Forelimb muscle (tissue), 1 donor: Measurements from ENCODE around the gene USP37. TPM values are rescaled to one million over a fixed set of nuclear protein-coding genes. Genes with fewer than 3 reads are reported as not detected.
"Not testable (repeated sequence)": the region's sequence is repeated elsewhere in the genome, so short reads cannot be mapped to it uniquely, and the experiment has no call there.

Experiments used
- DNase-seq: peaks from one replicate; pipeline ENCODE4 v3.0.0-alpha.2; 2013; ENCODE audit warnings: low read depth
- polyA plus RNA-seq: library from polyadenylated mRNA; unstranded; fragments of 120-200 nt; gene quantifications from one replicate; pipeline ENCODE4 v1.2.1, GENCODE V29; 2013; ENCODE audit not compliant: insufficient read length

USP37 gene
- polyA plus RNA-seq, 1 donor: 10.5 TPM

DNA sequence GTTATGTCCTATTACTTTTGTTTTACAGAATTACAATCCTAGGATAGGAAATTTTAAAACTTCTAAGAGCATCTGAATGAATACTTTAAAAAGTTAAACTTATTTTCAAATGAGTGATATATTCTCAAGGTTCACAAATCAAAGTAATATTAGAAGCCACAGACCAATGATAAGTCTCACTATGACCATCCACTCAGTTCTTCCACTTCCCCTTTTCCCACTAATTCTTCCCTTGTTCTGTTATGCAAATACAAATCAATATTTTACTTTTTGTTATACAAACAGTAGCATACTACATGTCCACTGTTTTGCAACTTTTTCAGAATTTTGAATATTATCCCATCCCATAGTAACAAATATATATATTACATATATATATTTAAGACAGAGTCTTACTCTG, 20.2 kb downstream of the USP37 start:
- no peak for DNase-seq

DNA sequence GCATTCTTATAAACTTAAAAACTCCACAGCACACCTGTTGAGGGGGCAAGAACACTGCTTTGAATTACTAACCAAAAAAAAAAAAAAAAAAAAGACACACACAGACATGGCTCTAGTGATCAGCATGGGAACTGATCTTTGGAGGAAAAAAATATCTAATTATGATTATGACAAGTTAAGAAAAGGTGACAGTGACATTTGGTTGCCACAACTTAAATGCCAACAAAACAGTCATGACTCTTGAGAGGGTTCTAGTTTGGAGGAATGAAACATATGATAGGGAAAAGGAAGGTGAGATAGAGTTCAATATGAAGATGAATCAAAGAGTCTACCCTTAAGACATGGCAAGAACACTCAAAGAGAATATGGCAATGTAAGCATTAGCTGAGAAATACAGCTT, 20.6 kb downstream of the USP37 start:
- DNase-seq: no peak

DNA sequence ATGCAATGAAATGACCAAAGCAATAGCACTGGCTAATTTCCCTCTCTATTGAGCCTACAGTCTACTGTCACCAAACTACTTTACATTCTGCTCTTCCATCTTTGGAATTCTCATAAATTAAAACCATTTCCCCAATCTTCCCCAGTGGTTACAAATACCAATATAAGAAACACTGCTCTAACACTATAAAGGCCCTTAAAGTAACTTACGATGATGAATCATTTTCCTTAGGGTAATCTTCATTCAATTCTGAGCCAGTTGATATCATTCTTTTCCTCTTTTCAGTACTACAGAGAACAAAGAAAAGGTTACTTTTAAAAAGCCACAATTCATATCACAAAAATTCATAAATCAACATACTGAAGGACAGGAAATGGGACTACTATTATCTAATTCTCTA, 22.1 kb downstream of the USP37 start:
- DNase-seq: no peak

DNA sequence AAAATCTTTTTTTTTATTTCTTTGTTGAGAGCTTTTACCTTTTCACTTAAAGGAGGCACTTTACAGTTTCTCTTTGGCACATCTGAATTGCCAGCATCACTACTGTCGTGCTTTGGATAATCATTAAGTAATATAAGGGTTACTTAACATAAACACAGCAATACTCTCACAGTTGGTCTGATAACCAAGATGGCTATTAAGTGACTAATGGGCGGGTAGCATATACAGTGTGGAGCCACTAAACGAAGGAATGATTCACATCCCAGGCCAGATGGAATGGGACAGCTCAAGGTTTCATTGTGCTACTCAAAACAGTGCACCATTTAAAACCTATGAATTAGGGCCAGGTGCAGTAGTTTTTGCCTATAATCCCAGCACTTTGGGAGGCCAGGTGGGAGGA, 28.1 kb downstream of the USP37 start:
- DNase-seq: no peak

DNA sequence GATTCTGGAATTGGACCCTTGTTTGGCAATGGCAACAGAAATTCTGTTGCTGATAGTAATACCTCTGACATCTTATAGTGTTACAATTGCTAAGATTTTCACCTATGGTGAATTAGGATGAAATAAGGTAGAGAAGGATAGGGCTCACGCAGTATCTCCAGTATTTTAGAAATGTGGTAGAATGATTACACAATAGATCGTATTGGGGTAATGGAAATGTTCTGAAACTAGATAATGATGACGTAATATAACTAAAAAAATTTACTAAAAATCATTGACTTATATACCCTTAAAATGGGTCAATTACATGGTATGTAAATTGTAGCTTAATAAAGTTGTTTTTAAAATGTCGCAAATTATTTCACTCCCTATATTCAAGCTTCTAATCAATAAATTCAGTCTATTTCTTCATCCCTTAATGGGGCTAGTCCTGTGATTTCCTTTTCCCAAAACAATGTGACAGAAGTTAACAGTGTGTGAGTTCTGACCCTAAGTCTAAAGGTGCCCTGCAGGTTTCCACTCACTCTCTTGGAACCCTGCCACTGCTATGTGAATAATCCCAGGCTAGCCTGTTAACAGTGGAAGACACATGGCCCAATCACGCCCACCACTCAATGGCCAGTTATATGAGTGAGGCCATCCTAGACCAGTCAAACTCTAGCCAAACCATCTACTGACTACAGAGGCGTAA, 31.2 kb downstream of the USP37 start:
- DNase-seq: no peak

DNA sequence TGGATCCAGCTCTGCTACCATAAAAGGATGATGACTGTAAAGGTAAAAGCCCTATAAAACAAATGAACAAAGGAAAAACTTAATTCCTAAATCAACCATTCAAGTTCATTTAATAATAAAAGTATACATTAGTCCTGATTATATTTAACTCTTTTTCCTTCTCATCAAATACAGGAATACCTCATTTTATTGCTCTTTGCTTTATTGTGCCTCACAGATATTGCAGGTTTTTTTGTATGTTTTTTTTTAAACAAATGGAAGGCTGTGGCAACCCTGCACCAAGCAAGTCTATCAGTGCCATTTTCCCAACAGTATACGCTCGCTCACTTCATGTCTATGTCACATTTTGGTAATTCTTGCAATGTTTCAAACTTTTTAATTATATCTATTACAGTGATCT, 38.2 kb downstream of the USP37 start:
- DNase-seq: no peak

DNA sequence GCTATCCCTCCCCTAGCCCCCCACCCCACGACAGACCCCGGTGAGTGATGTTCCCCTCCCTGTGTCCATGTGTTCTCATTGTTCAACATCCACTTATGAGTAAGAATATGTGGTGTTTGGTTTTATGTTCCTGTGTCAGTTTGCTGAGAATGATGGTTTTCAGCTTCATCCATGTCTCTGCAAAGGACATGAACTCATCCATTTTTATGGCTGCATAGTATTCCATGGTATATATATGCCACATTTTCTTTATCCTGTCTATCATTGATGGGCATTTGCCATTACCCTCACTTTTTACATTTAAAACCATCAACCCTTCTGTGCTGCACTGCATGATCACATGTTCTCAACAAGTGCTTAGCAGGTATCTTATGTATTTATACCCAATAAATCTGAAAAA, 39.7 kb downstream of the USP37 start:
- DNase-seq: not testable (repeated sequence)

DNA sequence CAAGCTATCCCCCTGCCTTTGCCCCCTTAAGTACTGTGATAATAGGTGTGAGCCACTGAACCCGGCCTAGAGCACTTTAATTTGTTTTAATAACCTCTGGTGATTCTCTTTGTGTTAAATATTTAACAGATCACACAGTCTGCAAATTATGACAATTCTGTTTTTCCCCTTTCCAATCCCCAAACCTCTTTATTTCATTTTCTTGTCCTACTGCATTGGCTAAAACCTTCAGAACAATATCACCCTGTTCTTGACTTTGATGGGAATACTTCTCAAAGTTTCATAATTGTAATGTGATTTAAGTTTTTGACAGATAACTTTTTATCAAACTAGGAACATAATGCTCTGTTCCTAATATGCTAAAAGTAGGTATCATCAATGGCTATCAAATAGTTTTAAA, 44.5 kb downstream of the USP37 start:
- DNase-seq: no peak

DNA sequence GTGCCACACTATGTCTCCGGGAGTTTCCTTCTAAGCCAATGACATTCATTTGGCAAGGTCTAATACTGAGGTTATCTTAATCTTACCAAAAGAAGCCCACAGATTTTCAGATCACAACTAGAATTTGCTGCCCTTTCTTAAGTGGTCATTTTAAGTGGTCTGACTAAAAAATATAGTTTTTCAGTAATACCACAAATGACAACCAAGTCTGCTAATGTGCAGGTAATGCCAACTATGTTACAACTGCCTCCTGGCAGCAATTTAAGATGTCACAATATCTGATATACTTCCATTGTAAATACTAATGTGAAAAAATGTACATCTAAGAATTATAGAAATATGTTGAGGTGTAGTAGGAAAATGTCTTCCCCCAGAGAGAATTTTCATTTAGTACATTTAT, 49.3 kb downstream of the USP37 start:
- DNase-seq: no peak

DNA sequence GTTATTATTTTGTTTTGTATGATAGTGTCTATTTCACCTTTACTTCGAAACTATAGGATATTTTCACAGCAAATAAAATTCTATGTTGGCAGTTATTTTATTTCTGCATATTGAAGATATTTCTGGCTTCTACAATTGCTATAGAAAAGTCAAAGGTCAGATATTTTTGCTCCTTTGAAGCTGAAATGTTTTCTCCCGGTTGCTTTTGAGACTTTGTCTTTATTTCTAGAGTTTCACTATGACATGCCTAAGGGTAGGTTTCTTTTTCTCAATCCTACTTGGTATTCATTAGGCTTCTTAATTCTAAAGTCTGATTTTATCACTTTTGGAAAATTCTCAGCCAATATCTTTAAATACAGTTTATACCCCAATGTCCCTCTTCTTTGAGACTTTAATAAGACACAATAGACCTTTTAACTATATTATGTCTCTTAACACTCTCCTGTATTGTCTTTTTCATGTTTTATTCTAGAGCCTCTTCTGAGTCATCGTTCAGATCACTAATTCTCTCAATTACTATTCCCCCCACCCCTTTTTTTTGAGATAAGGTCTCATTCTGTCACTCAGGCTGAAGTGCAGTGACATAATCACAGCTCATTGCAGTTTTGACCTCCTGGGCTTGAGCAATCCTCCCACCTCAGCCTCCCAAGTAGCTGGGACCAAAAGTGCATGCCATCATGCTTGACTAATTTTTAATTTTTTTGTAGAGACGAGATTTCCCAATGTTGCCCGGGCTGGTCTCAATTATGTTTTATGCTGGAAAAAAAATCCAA, 50.5 kb downstream of the USP37 start:
- no peak for DNase-seq

DNA sequence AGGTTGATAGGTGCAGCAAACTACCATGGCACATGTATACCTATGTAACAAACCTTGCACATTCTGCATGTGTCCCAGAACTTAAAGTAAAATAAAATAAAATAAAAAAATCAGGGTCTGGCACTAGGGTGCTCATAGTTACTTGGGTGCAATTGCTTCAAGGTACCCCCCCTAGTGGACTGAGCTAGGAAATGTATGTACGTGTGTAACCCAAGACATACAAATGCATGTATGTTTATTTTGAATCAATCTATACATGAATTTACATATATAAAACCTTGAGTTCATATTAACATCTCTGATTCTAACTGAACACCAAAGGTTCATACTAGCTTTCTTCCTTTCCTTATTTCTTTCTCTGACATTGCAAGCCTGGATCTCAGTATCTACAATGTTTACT, 51.5 kb downstream of the USP37 start:
- DNase-seq: no peak

DNA sequence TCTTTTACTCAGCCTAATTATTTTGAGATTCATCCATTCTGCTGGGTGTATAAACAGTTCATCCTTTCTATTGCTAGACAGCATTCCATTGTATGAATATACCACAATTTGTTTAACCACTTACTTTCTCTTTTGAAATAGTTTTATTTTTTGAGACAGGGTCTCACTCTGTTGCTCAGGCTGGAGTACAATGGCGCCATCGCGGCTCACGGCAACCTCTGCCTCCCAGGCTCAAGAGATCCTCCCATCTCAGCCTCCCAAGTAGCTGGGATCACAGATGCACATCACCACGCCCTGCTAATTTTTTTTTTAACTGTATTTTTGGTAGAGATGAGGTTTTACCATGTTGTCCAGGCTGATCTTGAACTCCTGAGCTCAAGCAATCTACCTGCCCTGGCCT, 54.5 kb downstream of the USP37 start:
- DNase-seq: no peak

DNA sequence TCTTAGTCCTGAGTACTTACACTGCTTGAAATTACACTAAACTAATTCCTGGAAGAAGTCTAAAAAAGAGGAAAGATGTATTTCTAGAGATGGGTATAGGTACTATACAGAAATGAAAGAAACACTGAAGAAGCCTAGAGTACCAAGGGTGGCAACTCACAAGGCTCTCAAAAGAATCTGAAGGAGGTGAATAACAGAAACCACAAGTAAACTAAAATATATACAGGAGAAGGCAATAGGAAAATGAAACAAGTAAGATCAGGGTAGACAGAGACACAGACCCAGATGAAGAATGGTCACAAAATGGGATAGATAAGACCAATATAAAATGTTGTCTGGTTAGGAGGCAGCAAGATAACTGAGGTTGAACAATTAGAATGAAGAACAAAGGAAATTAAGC, 59.9 kb downstream of the USP37 start:
- no peak for DNase-seq

DNA sequence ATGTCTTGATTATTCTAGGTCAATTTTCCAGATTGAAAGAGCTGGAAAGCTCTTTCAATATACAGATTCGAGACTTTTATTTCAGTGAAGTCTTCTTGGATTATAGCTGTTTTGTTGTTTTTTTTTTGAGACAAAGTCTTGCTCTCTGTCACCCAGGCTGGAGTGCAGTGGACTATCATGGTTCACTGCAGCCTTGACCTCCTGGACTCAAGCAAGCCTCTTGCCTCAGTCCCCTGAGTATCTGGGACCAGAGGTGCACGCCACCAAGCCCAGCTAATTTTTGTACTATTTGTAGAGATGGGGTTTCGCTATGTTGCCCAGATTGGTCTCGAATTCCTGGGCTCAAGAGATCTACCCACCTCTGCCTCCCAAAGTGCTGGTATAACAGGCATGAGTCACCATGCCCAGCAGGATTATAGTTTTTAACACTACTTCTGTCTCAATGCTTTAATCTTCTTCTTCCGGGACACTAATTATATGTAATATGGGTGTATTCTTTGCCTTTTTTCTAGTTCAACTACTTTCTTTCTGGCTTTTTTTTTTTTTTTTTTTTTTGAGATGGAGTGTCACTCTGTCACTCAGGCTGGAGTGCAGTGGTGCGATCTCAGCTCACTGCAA, 62.3 kb downstream of the USP37 start:
- no peak for DNase-seq

DNA sequence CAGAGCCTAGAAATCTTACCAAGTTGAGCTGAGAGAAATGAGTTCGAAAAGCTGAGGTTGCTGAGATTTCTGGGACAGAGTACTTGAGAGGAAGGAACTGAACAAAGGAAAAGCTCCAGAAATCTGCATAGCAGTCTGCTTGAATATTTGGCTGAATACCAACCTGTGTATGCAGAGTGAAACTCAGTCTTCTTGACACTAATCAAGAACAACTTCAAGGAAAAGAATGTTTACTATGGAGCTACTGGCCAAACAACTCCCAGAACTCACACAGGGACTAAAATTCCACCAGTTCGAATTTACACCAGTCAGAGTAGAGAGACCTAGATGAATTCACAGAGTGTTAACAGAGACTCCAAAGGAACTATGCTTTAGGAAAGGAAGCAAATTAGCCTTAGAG, 66.5 kb downstream of the USP37 start:
- peak; percentile 8 for DNase-seq

DNA sequence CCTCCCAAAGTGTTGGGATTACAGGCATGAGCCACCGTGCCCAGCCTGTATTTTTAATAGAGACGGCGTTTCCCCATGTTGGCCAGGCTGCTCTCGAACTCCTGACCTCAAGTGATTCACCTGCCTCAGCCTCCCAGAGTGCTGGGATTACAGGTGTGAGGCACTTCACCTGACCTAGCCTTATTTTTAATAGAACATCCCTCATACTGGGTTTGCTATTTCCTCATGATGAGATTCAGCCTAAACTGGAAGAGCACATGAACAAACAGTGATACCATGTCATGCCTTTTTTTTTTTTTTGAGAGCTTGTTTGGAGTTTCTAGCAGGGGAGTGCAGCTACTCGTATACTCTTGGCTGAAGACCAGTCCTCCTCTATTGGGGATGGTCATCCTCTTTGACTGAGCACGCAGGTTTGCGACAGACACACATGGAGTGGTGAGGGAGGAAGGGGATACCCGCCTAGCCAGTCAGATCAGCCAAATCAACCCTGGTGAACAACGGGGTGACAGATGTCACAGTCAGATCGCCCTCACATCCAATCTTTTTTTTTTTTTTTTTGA, 67.6 kb downstream of the USP37 start:
- DNase-seq: no peak

DNA sequence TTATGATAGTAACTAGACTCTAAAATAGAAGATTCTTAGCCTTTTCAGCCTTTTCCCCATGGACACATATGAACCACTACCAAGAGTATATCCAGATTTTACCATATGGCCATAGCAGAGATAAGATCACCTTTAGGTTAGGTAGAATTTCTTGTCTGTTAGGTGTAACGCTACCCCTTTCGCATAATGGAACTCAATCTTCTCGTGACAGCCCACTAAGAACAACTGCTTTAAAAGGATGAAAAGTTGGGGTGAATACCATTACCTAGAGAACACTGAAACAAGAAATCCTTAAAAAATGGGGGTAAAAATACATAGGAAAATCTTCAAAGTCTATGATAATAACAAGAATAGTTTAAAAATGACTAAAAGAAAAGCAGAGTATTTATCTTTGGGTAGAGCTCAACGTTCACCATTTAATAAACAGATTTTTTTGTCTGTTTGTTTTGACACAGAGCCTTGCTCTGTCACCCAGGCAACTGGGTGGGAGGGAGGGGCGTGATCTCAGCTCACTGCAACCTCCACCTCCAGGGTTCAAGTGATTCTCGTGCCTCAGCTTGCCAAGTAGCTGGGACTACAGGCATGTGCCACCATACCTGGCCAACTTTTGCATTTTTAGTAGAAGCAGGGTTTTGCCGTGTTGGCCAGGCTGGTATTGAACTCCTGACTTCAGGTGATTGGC, 82.0 kb downstream of the USP37 start:
- DNase-seq: no peak

DNA sequence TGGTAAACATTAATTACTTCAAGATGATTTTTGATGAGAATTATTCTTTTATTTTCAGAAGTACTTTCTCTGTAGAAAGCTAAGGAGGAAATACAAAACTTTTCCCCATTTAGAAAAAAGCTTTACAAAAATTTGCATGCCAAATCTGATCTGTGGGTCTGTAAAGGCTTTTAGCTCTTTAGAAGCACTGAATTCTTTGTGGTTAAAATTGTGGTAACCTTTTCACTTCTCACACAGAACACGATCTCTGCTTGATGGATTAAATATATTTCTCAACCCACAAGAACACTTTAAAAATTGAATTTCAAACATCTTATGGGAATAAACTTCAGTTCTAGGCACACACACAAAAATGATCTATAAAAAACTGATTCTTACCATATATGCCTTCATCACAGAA, 85.5 kb downstream of the USP37 start:
- no peak for DNase-seq

DNA sequence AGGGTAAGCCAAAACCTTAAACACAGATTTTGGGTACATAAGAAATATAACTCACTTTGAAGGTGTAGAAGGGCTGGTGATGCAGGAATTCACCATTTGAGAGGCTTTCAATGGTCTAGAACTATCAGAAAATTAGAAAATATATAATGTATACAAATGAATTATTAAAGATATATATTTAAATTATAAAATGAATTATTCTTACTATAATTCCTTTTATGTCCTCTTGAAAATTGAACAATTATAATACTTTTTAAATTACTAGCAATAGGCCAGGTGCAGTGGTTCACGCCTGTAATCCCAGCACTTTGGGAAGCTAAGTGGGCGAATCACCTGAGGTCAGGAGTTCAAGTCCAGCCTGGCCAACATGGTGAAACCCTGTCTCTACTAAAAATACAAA, 88.6 kb downstream of the USP37 start:
- DNase-seq: no peak

DNA sequence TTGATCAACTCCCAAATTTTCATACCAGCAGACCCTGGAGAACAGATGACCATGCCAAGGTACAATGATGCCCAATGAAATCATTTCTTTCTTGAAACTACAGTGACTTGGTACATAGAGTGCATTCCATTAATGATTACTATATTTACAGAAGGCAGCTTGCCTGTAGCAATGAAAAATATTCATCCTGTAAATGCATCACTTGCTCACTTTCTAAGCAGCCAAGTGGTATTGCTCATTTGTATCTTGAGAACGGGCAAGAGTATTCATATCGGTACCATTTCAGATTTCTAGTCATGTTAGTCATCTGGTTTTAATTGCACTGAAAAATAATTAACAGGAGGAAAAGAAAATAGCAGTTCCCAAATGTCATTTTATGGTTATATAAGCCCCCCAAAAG, 89.6 kb downstream of the USP37 start:
- DNase-seq: no peak

DNA sequence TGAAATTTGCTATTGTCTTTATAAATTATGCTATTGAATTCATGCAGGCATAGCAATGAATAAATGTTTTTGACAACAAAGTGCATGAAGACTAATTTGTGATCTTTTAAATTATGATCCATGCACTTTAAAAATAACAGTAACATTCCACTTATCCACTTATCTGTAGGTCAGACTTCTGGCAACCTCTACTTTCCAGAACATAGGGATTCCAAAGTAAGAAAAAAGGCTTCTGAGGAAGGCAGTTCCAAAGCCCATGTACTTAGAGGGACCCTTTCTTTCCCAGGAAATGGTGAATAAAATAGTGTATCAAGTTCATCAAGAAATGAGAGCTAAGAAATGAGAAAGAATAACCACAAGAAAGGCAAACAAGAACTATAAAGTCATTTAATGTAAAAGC, 90.9 kb downstream of the USP37 start:
- no peak for DNase-seq

DNA sequence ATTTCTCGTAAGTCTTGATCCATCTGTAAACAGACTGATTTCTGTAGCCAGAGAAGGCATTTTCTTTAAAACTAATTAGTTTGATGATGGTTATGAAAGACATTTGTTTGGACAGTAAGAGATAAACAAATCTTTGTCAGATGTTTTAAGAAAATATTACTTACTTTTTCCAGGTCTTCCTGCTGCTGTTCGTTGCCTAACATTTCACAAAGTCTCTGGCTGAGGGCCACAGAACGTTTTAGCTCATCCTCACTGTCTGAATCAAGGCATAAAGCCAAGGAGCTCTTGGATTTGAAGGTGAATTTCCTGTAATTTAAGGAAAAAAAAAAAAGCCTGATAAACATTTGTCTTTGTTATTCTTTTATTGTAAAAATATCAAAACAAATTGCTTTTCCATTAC, 91.5 kb downstream of the USP37 start:
- no peak for DNase-seq
